Naive thymus-derived CD8-positive, alpha-beta T cell (primary cell): ENCODE measurements around the gene CMC1. TPM values are rescaled to one million over a fixed set of nuclear protein-coding genes. Genes with fewer than 3 reads are reported as not detected.
A peak's percentile ranks its signal among the peaks of the same experiment; 100 is the strongest.
"Not testable (repeated sequence)": the region's sequence is repeated elsewhere in the genome, so short reads cannot be mapped to it uniquely, and the experiment has no call there.

Source experiments
- ATAC-seq, 2 donors: fragments of 150-1000 bp; cut with Tn5 transposase in 1 of 2; sonication (Bioruptor Pico), chemical (Tn5 transposase) in 1 of 2; 1 replicate in 1 of 2; 2 replicates in 1 of 2; pipeline ENCODE4 v1.10.0; 2021; ENCODE audit warnings: mild to moderate bottlenecking in 2 of 2, moderate library complexity in 2 of 2
- POLR2A ChIA-PET: fragments of 350-600 bp; sonication (Branson Sonifier 250); formaldehyde crosslinking; loops from one replicate; lab custom pipeline; 2021; ENCODE audit warnings: antibody characterized with exemption; lab: Charles Lee
- DNase-seq, 10 donors: peaks; one replicate each; pipeline versions ENCODE4 v3.0.0 to v3.0.0-alpha.2; 2020 to 2022
- H3K27ac Mint-ChIP-seq, 10 donors: one replicate each; pipeline ENCODE4 v1.8.0; 2020 to 2022; ENCODE audit warnings: mild to moderate bottlenecking in 10 of 10, mixed read lengths in 10 of 10, moderate library complexity in 4 of 10, inconsistent platforms in 1 of 10
- H3K27me3 Mint-ChIP-seq, 5 donors: one replicate each; pipeline ENCODE4 v1.8.0; 2021 to 2022; ENCODE audit warnings: mixed read lengths in 5 of 5
- H3K36me3 Mint-ChIP-seq, 3 donors: one replicate each; pipeline ENCODE4 v1.8.0; 2020 to 2022; ENCODE audit warnings: mixed read lengths in 3 of 3, mild to moderate bottlenecking in 2 of 3, inconsistent platforms in 1 of 3
- H3K4me1 Mint-ChIP-seq, 4 donors: one replicate each; pipeline ENCODE4 v1.8.0; 2021 to 2022; ENCODE audit warnings: mixed read lengths in 4 of 4
- H3K4me3 Mint-ChIP-seq, 10 donors: one replicate each; pipeline ENCODE4 v1.8.0; 2020 to 2022; ENCODE audit warnings: mild to moderate bottlenecking in 10 of 10, mixed read lengths in 10 of 10, moderate library complexity in 6 of 10, inconsistent platforms in 1 of 10
- H3K9me3 Mint-ChIP-seq, 9 donors: one replicate each; pipeline ENCODE4 v1.8.0; 2020 to 2022; ENCODE audit warnings: mixed read lengths in 9 of 9, mild to moderate bottlenecking in 3 of 9, inconsistent platforms in 1 of 9, moderate library complexity in 1 of 9
- polyA plus RNA-seq, 3 donors: library from polyadenylated mRNA; unstranded; fragments of 300-500 nt; fragmentation: Illumina TruSeq; gene quantifications; one replicate each; pipeline ENCODE4 v1.2.3, GENCODE V29; 2021
- total RNA-seq, 8 experiments: library from RNA in 2 of 8; stranded (reverse) in 2 of 8; gene quantifications; one replicate each; pipeline ENCODE4 v1.2.3 and lab custom pipeline; 2021 to 2026

CMC1 gene
- total and polyA plus RNA-seq, 5 experiments from 2014 or later: 16.2 to 425 (median 33.1) TPM

DNA sequence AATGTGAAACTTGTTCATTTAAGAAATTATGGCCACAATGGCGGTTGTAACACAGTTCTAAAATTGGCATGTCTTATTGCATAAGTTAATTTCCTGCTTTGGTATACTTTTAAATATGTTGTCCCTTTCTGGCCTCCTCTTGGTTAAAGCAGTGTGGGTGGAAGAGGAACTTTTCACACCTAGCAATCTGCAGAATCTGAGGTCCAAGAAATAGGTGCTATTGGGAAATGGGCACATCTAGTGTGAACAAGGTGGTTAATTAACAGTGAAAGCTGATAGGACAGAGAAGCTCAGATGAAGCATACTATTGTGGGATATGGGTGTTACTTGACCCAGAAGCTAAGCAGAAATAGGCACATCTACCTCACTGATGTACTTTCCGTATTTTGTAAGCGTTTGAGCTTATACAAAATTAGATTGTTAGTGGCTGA lies 10.6 kb downstream of the CMC1 start:
- peak overlapping the region in 2 of 10 donors; percentile 46 to 52 for H3K4me3 Mint-ChIP-seq
- H3K27ac Mint-ChIP-seq: peak overlapping the region in 3 of 10 donors; percentile 56 to 75 (median 75)
- H3K9me3 Mint-ChIP-seq: no peaks in the 10 kb centered on the region
- peaks cover 33 to 68% (median 60%) of the 10 kb centered on the region in 4 donors for H3K4me1 Mint-ChIP-seq
- peak in 1 of 10 donors; percentile 35 for DNase-seq
- POLR2A ChIA-PET: interaction anchor here (0.5 kb wide), 1 partner anchor 58 kb away, joined by 3 read pairs; no protein-coding TSS in a partner anchor
- no peaks in the 10 kb centered on the region for H3K27me3 Mint-ChIP-seq
- H3K36me3 Mint-ChIP-seq: peaks cover 0 to 8% (median 0%) of the 10 kb centered on the region in 3 donors
- ATAC-seq: no peak

DNA sequence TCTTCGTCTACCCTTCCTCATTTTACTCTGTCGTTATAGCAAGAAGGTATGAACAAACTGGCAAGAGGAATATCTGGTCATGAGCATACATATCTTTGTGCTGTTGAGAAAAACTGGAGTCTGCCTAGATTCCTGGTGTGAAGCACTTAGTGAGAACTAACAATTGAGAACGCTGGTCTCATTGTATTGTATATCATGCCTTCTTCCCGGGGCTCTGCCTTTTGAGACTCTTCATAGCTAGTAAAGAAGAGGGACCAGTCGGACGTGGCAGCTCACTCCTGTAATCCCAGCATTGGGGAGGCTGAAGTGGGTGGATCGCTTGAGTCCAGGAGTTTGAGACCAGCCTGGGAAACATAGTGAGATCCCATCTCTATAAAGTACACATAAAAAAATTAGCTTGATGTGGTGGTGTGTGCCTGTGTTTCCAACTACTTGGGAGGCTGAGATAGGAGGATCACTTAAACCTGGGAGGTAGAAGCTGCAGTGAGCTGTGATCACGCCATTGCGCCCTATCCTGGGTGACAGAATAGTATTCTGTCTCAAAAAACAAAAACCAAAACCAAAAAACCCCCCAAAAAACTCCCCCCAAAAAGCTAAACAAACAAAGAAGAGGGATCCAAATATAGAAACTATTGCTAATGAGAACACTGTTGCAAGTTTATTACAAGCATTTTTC lies 11.8 kb downstream of the CMC1 start:
- Mint-ChIP-seq H3K4me3 (peak overlapping the region in 1 of 10 donors; percentile 16), H3K9me3 (no peaks in the 10 kb centered on the region), H3K36me3 (peaks cover 0 to 8% (median 2%) of the 10 kb centered on the region in 3 donors), H3K27me3 (no peaks in the 10 kb centered on the region), H3K27ac (peak overlapping the region in 6 of 10 donors; percentile 2 to 75 (median 22)), H3K4me1 (peaks cover 25 to 56% (median 50%) of the 10 kb centered on the region in 4 donors)
- POLR2A ChIA-PET: no interaction called here
- ATAC-seq (no peak), DNase-seq (no peak)

DNA sequence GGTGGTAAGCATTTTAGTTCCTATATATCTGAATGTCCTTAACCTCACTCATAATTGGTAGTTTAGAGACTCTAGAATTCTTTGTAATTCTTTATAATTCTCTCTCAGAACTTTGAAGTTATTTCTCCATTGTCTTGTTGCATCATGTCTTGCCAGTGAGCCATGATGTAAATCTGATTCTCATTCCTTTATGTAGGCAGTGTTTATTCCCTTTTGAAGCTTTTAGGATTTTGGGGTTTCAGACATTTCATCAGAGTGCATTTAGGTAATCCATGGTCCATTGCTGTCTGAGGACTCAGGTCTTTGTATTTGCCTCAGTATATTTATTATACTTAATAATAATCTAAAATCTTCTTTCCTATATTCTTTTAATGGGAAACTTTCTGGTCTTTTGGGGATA lies 20.6 kb downstream of the CMC1 start:
- POLR2A ChIA-PET: no interaction called here
- H3K4me1 Mint-ChIP-seq: peaks cover 5 to 25% (median 16%) of the 10 kb centered on the region in 4 donors
- no peaks in the 10 kb centered on the region for H3K27me3 Mint-ChIP-seq
- no peak for DNase-seq
- H3K27ac Mint-ChIP-seq: no peak overlapping the region
- no peak overlapping the region for H3K4me3 Mint-ChIP-seq
- no peaks in the 10 kb centered on the region for H3K9me3 Mint-ChIP-seq
- peaks cover 4 to 28% (median 17%) of the 10 kb centered on the region in 3 donors for H3K36me3 Mint-ChIP-seq
- no peak for ATAC-seq

DNA sequence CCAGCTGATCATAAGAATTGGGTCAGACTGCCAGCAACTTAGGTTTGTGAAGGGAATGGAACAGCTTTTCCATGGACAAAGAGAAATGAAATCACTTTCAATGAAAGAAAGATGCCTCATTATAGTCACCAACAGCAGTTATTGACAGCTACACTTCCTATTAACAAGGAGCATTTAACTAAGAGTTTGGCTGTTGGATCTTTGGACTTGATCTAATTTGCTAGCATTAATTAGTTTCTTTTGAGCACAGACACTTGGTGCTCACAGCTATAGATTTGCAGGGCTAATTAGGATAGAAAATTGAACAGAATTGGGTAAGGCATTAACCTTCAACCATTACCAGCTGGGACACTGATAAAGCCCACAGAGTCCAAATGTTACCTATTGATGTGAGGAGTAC lies 24.2 kb downstream of the CMC1 start:
- DNase-seq (no peak), ATAC-seq (no peak)
- no peak overlapping the region for H3K27ac Mint-ChIP-seq
- POLR2A ChIA-PET: no interaction called here
- H3K4me1 Mint-ChIP-seq: peaks cover 5 to 19% (median 10%) of the 10 kb centered on the region in 4 donors
- H3K9me3 Mint-ChIP-seq: peaks cover 0 to 6% (median 0%) of the 10 kb centered on the region in 9 donors
- no peaks in the 10 kb centered on the region for H3K27me3 Mint-ChIP-seq
- peaks cover 4 to 46% (median 30%) of the 10 kb centered on the region in 3 donors for H3K36me3 Mint-ChIP-seq
- no peak overlapping the region for H3K4me3 Mint-ChIP-seq

DNA sequence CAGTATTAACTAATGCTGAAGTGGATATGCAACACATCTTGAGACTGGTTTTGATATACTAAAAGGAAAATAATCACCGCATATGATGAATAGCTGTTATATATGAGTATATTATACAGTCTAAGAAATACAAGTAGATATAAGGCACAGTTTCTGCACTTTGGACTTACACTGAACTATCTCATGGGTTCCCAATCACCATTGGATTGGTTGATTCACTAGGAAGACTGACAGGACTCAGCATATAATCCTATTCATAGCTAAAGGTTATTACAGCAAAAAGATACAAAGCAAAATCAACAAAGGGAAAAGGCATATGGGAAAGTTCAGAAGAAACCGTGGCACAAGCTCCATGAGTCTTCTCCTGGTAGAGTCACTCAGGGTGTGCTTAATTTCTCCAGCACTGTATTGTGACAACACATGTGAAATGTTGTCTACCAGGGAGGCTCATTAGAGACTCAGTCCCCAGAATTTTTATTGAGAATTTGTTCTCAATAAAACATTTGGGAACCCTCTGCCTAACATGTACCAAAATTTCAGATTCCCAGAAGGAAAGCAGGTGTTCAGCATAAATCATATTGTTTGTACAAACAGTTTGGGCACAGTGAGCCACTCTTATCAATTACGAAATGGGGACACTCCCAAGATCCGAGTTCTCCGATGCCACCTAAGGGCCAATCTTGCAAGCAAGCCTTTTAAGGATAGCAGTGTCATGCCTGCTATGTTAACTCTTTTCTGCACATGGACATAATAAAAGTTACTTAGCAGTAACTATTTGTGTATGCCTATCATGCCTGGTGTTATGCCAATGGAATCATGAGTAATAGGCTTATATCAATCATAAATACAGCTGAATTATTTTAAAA lies 26.8 kb downstream of the CMC1 start:
- peaks cover 18 to 62% (median 53%) of the 10 kb centered on the region in 3 donors for H3K36me3 Mint-ChIP-seq
- DNase-seq (no peak), ATAC-seq (no peak)
- H3K4me1 Mint-ChIP-seq: peaks cover 0 to 12% (median 9%) of the 10 kb centered on the region in 4 donors
- peak overlapping the region in 1 of 10 donors; percentile 39 for H3K27ac Mint-ChIP-seq
- peaks cover 4 to 24% (median 11%) of the 10 kb centered on the region in 9 donors for H3K9me3 Mint-ChIP-seq
- POLR2A ChIA-PET: no interaction called here
- H3K27me3 Mint-ChIP-seq: no peaks in the 10 kb centered on the region
- H3K4me3 Mint-ChIP-seq: no peak overlapping the region

DNA sequence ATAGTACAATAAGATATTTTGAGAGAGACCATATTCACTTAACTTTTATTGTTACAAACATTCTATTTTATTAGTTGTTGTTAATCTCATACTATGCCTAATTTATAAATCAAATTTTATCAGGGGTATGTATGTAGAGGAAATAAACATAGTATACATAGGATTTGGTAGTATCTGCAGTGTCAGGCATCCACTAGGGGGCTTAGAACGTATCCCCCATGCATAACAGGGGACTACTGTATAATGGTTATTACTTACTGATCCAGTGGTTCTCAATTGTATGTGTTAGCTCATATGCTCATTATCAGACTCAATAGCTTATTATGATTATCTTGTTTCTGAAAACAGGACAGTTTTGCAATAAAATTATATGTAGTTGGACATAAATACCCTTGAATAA lies 27.6 kb downstream of the CMC1 start:
- Mint-ChIP-seq H3K4me1 (peaks cover 0 to 12% (median 9%) of the 10 kb centered on the region in 4 donors), H3K27ac (no peak overlapping the region)
- no peak for DNase-seq

DNA sequence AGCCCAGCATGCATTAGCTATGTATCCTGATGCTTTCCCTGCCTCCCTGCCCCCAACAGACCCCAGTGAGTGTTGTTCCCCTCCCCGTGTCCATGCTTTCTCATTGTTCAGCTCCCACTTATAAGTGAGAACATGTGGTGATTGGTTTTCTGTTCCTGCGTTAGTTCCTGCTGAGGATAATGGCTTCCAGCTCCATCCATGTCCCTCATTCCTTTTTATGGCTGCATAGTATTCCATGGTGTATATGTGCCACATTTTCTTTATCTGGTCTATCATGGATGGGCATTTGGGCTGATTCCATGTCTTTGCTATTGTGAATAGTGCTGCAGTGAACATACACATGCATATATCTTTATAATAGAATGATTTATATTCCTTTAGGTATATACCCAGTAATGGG lies 28.5 kb downstream of the CMC1 start:
- POLR2A ChIA-PET, DNase-seq, H3K4me3 Mint-ChIP-seq, ATAC-seq, H3K27me3 Mint-ChIP-seq, H3K27ac Mint-ChIP-seq: not testable (repeated sequence)
- Mint-ChIP-seq H3K4me1 (peaks cover 2 to 12% (median 10%) of the 10 kb centered on the region in 4 donors), H3K36me3 (peaks cover 29 to 62% (median 56%) of the 10 kb centered on the region in 3 donors), H3K9me3 (peaks cover 11 to 40% (median 23%) of the 10 kb centered on the region in 9 donors)

More for the DNA sequence above, 27.6 kb downstream of the CMC1 start:
- H3K36me3 Mint-ChIP-seq: peaks cover 26 to 62% (median 53%) of the 10 kb centered on the region in 3 donors
- peaks cover 11 to 31% (median 19%) of the 10 kb centered on the region in 9 donors for H3K9me3 Mint-ChIP-seq
- H3K4me3 Mint-ChIP-seq: no peak overlapping the region
- POLR2A ChIA-PET: no interaction called here
- no peaks in the 10 kb centered on the region for H3K27me3 Mint-ChIP-seq
- ATAC-seq: peak in 1 of 2 donors; percentile 47

DNA sequence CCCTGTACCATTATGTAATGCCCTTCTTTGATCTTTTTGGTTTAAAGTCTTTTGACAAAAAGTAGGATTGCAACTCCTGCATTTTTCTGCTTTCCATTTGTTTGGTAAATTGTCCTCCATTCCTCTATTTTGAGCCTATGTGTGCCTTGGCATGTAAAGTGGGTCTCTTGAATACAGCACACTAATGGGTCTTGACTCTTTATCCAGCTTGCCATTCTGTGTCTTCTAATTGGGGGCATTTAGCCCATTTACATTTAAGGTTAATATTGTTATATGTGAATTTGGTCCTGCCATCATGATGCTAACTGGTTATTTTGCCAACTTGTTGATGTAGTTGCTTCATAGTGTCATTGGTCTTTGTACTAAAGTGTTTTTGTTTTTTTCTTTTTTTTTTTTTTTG lies 32.4 kb downstream of the CMC1 start:
- POLR2A ChIA-PET: interaction anchor here (0.6 to 0.7 kb wide), 3 partner anchors 16 to 26 kb away, joined by 3 read pairs; no protein-coding TSS in a partner anchor
- DNase-seq (no peak), ATAC-seq (no peak)
- Mint-ChIP-seq H3K36me3 (peaks cover 31 to 64% (median 63%) of the 10 kb centered on the region in 3 donors), H3K27ac (no peak overlapping the region), H3K4me3 (no peak overlapping the region), H3K27me3 (no peaks in the 10 kb centered on the region), H3K9me3 (peaks cover 11 to 42% (median 23%) of the 10 kb centered on the region in 9 donors), H3K4me1 (peaks cover 10 to 22% (median 18%) of the 10 kb centered on the region in 4 donors)

DNA sequence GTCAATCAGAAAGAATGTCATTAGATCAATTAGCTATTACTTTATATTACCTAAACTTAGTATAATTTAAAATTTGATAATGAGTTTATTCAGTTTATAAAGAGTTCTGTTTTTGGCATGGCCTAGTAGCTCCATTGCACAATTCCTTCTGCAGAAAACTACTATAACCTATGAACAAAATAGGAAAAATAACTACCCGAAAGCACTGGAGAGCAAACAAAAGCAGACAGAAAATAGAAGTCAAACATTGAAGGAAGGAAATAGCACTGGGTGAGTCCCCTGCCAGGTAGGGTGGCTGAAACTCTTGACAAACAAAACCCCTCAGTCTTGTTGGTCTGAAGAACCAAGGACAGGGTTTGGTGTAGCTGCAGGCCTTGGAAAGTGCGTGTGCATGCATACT lies 37.5 kb downstream of the CMC1 start:
- DNase-seq (no peak), ATAC-seq (no peak)
- Mint-ChIP-seq H3K36me3 (peaks cover 10 to 26% (median 17%) of the 10 kb centered on the region in 3 donors), H3K4me1 (peaks cover 7 to 20% (median 14%) of the 10 kb centered on the region in 4 donors), H3K27me3 (no peaks in the 10 kb centered on the region), H3K9me3 (peaks cover 0 to 11% (median 5%) of the 10 kb centered on the region in 9 donors), H3K4me3 (no peak overlapping the region), H3K27ac (no peak overlapping the region)
- POLR2A ChIA-PET: no interaction called here

DNA sequence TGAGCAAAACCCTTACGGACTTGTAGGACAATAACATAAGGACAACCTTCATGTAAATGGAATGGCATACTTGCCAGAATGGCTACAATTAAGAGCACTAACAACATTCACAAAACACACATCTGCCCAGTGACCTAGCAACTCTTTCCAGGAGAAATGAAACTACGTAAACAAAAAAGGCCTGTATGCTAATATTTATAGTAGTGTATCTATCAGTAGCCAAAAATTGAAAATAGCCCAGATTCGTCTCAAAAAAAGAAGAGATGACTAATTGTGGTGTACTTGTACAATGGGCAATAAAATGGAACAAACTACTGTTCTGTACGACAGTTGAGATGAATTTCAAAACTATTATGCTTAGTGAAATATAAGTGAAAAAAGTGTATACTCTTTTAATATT lies 38.4 kb downstream of the CMC1 start:
- DNase-seq (no peak), ATAC-seq (no peak)
- POLR2A ChIA-PET: no interaction called here
- peaks cover 0 to 3% (median 0%) of the 10 kb centered on the region in 9 donors for H3K9me3 Mint-ChIP-seq
- peaks cover 7 to 19% (median 12%) of the 10 kb centered on the region in 4 donors for H3K4me1 Mint-ChIP-seq
- H3K27ac Mint-ChIP-seq: peak overlapping the region in 1 of 10 donors; percentile 32
- H3K4me3 Mint-ChIP-seq: no peak overlapping the region
- H3K27me3 Mint-ChIP-seq: no peaks in the 10 kb centered on the region
- H3K36me3 Mint-ChIP-seq: peaks cover 2 to 19% (median 9%) of the 10 kb centered on the region in 3 donors

DNA sequence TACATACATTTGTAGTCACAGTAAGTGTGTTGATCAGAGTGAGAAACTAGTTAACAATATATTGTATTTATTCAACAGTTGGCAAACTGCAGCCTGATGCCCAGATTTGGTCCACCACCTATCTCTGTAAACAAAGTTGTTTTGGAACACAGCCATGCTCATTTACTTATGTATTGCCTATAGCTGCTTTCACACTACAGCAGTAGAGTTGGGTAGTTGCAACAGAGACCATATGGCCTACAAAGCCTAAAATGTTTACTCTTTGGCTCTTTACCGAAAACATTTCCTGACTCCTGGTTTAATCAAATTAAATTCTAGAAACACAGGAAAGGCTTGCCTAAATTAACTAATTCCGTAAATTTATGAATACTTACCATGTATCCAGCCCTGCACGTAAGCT lies 39.4 kb downstream of the CMC1 start:
- H3K9me3 Mint-ChIP-seq: no peaks in the 10 kb centered on the region
- H3K4me1 Mint-ChIP-seq: peaks cover 6 to 25% (median 15%) of the 10 kb centered on the region in 4 donors
- POLR2A ChIA-PET: no interaction called here
- no peak overlapping the region for H3K27ac Mint-ChIP-seq
- no peak overlapping the region for H3K4me3 Mint-ChIP-seq
- peaks cover 0 to 9% (median 0%) of the 10 kb centered on the region in 3 donors for H3K36me3 Mint-ChIP-seq
- H3K27me3 Mint-ChIP-seq: no peaks in the 10 kb centered on the region
- no peak for ATAC-seq
- no peak for DNase-seq

DNA sequence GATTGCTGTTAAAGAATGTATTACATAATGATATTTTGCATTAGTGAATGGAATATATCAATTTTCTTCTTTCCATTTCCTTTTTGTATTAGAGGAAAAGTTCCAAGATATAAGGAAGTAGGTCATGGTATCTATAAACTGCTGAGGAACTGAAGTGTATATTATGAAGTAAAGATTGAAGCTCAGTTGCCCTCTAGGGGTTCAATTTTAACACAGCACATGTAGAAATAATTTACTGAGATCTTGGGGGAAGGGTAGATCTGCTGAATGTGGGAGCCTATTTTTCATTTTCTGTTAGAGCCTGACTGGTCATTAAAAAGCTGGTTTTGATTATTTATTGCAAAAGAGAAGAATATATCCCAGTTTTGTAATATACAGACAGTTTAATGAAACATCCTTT lies 45.2 kb downstream of the CMC1 start:
- H3K36me3 Mint-ChIP-seq: peaks cover 7 to 13% (median 9%) of the 10 kb centered on the region in 3 donors
- H3K4me3 Mint-ChIP-seq: peak overlapping the region in 2 of 10 donors; percentile 43 to 60
- H3K9me3 Mint-ChIP-seq: no peaks in the 10 kb centered on the region
- ATAC-seq (peak; percentile 76 to 84), DNase-seq (peak in 3 of 10 donors; percentile 34 to 42 (median 41))
- POLR2A ChIA-PET: interaction anchor here (0.7 to 2.3 kb wide), 4 partner anchors 62 to 574 kb away, joined by 4 to 8 read pairs (median 4); partner anchors contain the start of genes AZI2, EOMES and ZCWPW2
- no peaks in the 10 kb centered on the region for H3K27me3 Mint-ChIP-seq
- peaks cover under 1 to 28% (median 19%) of the 10 kb centered on the region in 4 donors for H3K4me1 Mint-ChIP-seq
- peak overlapping the region in 1 of 10 donors; percentile 21 for H3K27ac Mint-ChIP-seq
